ENCODE results near the gene EMX1. TPM values are rescaled to one million over a fixed set of nuclear protein-coding genes. Genes with fewer than 3 reads are reported as not detected.
A peak's percentile ranks its signal among the peaks of the same experiment; 100 is the strongest.

The EMX1 gene
- total and polyA plus RNA-seq, 2 of the 13 experiments (the other 11 are each of a cell fraction or from before 2014, with no cell fraction given) = 0.62 to 4.9 TPM

DNA sequence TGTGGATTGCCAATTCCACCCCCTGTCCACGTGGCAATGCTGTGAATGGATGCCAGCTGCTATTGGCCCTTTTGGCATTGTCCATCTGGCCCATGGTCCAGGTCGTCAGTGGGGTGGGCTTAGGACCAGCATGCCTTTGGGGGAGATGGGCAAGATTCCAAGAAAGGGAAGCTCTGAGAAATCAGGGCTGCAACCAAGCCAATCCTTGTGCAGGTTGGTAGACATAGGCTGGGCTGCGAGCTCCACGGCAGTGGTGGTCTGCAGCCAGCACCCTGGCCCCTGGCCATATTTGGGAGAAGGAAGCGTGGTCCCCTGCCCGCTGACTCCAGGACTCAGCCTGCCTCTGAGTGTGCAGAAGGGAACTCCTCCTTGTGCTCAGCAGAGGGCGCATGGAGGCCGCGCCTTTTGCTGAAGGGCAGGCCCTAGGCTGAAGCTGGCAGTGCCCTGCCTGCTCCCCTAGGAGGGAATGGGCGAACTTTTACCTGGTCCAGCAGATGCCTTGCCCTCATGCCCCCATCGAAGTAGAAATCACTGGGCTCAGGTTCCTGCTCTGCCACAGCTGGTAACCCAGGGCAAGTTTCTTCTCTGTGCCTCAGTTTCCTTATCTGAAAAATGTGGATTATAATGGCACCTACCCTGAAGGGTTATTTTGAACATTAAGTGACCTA is 24.7 kb upstream of the EMX1 start (continued):
- TF ChIP-seq POLR2AphosphoS2 (IDR thresholded peaks at IDR 0.05; ENCODE audit: low read depth, low read length) (no peak), ZNF10 (CRISPR knock-in tag; IDR thresholded peaks at IDR 0.05; ENCODE audit: borderline replicate concordance, low read depth) (no peak), SNAI1 (CRISPR knock-in tag; IDR thresholded peaks at IDR 0.05; ENCODE audit: borderline replicate concordance) (no peak), HNF4A (CRISPR knock-in tag; IDR thresholded peaks at IDR 0.05) (no peak), ZNF563 (CRISPR knock-in tag; IDR thresholded peaks at IDR 0.05) (no peak), KMT2A (CRISPR knock-in tag; IDR thresholded peaks at IDR 0.05) (0 out of 2 replicates have a peak, but pooled peaks have one; percentile 16), ZNF333 (CRISPR knock-in tag; IDR thresholded peaks at IDR 0.05; ENCODE audit: borderline replicate concordance) (no peak), ZNF207 (IDR thresholded peaks at IDR 0.05; ENCODE audit: borderline replicate concordance) (no peak), ZSCAN21 (CRISPR knock-in tag; IDR thresholded peaks at IDR 0.05; ENCODE audit: borderline replicate concordance) (no peak), ZNF230 (CRISPR knock-in tag; IDR thresholded peaks at IDR 0.05) (no peak), SMARCC2 (IDR thresholded peaks at IDR 0.05) (no peak), ZIK1 (CRISPR knock-in tag; IDR thresholded peaks at IDR 0.05; ENCODE audit: borderline replicate concordance, low read depth) (no peak), ATF1 (CRISPR knock-in tag; IDR thresholded peaks at IDR 0.05) (no peak), MTA3 (CRISPR knock-in tag; IDR thresholded peaks at IDR 0.05) (no peak)
- TF ChIP-seq, protein P1, sequence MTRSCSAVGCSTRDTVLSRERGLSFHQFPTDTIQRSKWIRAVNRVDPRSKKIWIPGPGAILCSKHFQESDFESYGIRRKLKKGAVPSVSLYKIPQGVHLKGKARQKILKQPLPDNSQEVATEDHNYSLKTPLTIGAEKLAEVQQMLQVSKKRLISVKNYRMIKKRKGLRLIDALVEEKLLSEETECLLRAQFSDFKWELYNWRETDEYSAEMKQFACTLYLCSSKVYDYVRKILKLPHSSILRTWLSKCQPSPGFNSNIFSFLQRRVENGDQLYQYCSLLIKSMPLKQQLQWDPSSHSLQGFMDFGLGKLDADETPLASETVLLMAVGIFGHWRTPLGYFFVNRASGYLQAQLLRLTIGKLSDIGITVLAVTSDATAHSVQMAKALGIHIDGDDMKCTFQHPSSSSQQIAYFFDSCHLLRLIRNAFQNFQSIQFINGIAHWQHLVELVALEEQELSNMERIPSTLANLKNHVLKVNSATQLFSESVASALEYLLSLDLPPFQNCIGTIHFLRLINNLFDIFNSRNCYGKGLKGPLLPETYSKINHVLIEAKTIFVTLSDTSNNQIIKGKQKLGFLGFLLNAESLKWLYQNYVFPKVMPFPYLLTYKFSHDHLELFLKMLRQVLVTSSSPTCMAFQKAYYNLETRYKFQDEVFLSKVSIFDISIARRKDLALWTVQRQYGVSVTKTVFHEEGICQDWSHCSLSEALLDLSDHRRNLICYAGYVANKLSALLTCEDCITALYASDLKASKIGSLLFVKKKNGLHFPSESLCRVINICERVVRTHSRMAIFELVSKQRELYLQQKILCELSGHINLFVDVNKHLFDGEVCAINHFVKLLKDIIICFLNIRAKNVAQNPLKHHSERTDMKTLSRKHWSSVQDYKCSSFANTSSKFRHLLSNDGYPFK (CRISPR knock-in tag; IDR thresholded peaks at IDR 0.05; ENCODE audit: borderline replicate concordance) = no peak
- TF ChIP-seq, protein P2, sequence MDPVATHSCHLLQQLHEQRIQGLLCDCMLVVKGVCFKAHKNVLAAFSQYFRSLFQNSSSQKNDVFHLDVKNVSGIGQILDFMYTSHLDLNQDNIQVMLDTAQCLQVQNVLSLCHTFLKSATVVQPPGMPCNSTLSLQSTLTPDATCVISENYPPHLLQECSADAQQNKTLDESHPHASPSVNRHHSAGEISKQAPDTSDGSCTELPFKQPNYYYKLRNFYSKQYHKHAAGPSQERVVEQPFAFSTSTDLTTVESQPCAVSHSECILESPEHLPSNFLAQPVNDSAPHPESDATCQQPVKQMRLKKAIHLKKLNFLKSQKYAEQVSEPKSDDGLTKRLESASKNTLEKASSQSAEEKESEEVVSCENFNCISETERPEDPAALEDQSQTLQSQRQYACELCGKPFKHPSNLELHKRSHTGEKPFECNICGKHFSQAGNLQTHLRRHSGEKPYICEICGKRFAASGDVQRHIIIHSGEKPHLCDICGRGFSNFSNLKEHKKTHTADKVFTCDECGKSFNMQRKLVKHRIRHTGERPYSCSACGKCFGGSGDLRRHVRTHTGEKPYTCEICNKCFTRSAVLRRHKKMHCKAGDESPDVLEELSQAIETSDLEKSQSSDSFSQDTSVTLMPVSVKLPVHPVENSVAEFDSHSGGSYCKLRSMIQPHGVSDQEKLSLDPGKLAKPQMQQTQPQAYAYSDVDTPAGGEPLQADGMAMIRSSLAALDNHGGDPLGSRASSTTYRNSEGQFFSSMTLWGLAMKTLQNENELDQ (CRISPR knock-in tag; IDR thresholded peaks at IDR 0.05; ENCODE audit: borderline replicate concordance) = no peak
- TF ChIP-seq, protein P3, sequence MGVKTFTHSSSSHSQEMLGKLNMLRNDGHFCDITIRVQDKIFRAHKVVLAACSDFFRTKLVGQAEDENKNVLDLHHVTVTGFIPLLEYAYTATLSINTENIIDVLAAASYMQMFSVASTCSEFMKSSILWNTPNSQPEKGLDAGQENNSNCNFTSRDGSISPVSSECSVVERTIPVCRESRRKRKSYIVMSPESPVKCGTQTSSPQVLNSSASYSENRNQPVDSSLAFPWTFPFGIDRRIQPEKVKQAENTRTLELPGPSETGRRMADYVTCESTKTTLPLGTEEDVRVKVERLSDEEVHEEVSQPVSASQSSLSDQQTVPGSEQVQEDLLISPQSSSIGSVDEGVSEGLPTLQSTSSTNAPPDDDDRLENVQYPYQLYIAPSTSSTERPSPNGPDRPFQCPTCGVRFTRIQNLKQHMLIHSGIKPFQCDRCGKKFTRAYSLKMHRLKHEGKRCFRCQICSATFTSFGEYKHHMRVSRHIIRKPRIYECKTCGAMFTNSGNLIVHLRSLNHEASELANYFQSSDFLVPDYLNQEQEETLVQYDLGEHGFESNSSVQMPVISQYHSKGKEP (CRISPR knock-in tag; IDR thresholded peaks at IDR 0.05) = no peak
- TF ChIP-seq, protein P4, sequence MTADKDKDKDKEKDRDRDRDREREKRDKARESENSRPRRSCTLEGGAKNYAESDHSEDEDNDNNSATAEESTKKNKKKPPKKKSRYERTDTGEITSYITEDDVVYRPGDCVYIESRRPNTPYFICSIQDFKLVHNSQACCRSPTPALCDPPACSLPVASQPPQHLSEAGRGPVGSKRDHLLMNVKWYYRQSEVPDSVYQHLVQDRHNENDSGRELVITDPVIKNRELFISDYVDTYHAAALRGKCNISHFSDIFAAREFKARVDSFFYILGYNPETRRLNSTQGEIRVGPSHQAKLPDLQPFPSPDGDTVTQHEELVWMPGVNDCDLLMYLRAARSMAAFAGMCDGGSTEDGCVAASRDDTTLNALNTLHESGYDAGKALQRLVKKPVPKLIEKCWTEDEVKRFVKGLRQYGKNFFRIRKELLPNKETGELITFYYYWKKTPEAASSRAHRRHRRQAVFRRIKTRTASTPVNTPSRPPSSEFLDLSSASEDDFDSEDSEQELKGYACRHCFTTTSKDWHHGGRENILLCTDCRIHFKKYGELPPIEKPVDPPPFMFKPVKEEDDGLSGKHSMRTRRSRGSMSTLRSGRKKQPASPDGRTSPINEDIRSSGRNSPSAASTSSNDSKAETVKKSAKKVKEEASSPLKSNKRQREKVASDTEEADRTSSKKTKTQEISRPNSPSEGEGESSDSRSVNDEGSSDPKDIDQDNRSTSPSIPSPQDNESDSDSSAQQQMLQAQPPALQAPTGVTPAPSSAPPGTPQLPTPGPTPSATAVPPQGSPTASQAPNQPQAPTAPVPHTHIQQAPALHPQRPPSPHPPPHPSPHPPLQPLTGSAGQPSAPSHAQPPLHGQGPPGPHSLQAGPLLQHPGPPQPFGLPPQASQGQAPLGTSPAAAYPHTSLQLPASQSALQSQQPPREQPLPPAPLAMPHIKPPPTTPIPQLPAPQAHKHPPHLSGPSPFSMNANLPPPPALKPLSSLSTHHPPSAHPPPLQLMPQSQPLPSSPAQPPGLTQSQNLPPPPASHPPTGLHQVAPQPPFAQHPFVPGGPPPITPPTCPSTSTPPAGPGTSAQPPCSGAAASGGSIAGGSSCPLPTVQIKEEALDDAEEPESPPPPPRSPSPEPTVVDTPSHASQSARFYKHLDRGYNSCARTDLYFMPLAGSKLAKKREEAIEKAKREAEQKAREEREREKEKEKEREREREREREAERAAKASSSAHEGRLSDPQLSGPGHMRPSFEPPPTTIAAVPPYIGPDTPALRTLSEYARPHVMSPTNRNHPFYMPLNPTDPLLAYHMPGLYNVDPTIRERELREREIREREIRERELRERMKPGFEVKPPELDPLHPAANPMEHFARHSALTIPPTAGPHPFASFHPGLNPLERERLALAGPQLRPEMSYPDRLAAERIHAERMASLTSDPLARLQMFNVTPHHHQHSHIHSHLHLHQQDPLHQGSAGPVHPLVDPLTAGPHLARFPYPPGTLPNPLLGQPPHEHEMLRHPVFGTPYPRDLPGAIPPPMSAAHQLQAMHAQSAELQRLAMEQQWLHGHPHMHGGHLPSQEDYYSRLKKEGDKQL (CRISPR knock-in tag; IDR thresholded peaks at IDR 0.05; ENCODE audit: low read depth) = no peak

Measured in HepG2 (cell line).